Measurements from ENCODE around the gene PTPN5. TPM values are rescaled to one million over a fixed set of nuclear protein-coding genes. Genes with fewer than 3 reads are reported as not detected.
"Not testable (repeated sequence)": the region's sequence is repeated elsewhere in the genome, so short reads cannot be mapped to it uniquely, and the experiment has no call there.

Gene PTPN5
- total and polyA plus RNA-seq, 9 donors: 0.43 to 9.5 (median 1.5) TPM

DNA sequence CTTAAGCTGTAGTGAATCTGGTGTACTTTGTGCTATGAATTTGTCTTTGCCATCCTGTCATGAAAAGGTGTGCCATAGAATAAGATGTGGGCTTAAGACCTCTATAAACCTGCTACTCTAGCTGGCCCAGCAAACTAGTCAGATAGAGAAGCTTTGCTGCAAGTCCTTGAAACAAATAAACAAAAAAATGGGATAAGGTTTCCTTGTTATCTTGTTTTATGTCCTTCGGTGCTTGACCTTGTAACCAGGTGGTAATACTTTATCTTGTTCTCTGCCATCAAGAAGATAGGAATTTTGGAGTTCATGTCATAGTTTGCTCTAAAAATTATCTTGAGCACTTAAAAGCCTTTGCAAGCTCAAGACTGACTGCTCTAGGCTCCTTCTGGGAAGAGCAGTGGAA is 107.3 kb downstream of the PTPN5 start:
- Histone ChIP-seq H3K27ac (no peak overlapping the region), H3K9me3 (no peaks in the 10 kb centered on the region), H3K36me3 (no peaks in the 10 kb centered on the region), H3K4me3 (no peak overlapping the region), H3K27me3 (no peaks in the 10 kb centered on the region), H3K4me1 (ENCODE audit: insufficient read depth) (no peaks in the 10 kb centered on the region)
- no peak for TF ChIP-seq POLR2A (IDR thresholded peaks at IDR 0.05)
- TF ChIP-seq, protein P1, sequence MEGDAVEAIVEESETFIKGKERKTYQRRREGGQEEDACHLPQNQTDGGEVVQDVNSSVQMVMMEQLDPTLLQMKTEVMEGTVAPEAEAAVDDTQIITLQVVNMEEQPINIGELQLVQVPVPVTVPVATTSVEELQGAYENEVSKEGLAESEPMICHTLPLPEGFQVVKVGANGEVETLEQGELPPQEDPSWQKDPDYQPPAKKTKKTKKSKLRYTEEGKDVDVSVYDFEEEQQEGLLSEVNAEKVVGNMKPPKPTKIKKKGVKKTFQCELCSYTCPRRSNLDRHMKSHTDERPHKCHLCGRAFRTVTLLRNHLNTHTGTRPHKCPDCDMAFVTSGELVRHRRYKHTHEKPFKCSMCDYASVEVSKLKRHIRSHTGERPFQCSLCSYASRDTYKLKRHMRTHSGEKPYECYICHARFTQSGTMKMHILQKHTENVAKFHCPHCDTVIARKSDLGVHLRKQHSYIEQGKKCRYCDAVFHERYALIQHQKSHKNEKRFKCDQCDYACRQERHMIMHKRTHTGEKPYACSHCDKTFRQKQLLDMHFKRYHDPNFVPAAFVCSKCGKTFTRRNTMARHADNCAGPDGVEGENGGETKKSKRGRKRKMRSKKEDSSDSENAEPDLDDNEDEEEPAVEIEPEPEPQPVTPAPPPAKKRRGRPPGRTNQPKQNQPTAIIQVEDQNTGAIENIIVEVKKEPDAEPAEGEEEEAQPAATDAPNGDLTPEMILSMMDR (IDR thresholded peaks at IDR 0.05): no peak
- TF ChIP-seq EP300 (IDR thresholded peaks at IDR 0.05): no peak
- no peak for DNase-seq
- WGBS, 3 donors: 24 to 53% (median 37%) methylated on average over 1 of the region's 1 CpG
- intact Hi-C loops (cut with DNase I): no loop called here

DNA sequence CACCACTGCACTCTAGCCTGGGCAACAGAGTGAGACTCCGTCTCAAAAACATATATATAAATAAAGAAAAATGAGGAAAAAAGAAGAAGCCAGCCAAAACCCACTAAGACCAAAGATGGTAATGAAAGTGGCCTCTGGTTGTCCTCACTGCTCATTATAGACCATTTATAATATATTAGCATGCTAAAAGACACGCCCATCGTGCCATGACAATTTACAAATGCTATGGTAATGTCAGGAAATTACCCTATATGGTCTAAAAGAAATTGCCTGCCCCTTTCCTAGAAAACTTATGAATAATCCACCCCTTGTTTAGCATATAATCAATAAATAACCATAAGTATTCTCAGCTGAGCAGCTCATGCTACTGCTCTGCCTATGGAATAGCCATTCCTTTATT is 109.1 kb downstream of the PTPN5 start:
- intact Hi-C loops (cut with DNase I): no loop called here
- H3K36me3 ChIP-seq: no peaks in the 10 kb centered on the region
- no peaks in the 10 kb centered on the region for H3K4me1 ChIP-seq (ENCODE audit: insufficient read depth)
- WGBS, 3 donors: 94 to 96% (median 95%) methylated on average over 3 of the region's 3 CpGs
- TF ChIP-seq, protein P1 (IDR thresholded peaks at IDR 0.05): no peak
- TF ChIP-seq POLR2A (IDR thresholded peaks at IDR 0.05): no peak
- no peak for TF ChIP-seq EP300 (IDR thresholded peaks at IDR 0.05)
- no peak overlapping the region for H3K4me3 ChIP-seq
- DNase-seq: no peak
- no peaks in the 10 kb centered on the region for H3K27me3 ChIP-seq
- no peaks in the 10 kb centered on the region for H3K9me3 ChIP-seq
- H3K27ac ChIP-seq: no peak overlapping the region

DNA sequence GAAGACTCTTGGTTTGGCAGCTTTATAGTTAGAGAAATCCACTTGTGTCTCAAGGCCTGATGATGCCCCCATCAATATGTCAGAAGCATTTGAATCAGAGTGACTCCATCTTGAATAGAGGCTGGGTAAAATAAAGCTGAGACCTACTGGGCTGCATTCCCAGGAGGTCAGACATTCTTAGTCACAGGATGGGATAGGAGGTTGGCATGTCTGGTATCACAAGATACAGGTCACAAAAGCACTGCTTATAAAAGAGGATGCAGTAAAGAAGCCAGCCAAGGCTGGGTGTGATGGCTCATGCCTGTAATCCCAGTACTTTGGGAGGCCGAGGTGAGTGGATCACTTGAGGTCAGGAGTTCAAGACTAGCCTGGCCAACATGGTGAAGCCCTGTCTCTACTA is 109.6 kb downstream of the PTPN5 start:
- intact Hi-C loops (cut with DNase I); H3K4me3 ChIP-seq; H3K36me3 ChIP-seq; H3K4me1 ChIP-seq (ENCODE audit: insufficient read depth); DNase-seq; H3K27ac ChIP-seq; H3K27me3 ChIP-seq; H3K9me3 ChIP-seq: not testable (repeated sequence)
- WGBS, 3 donors: 88 to 93% (median 88%) methylated on average over 1 of the region's 1 CpG

Other genes with a start within 250 kb of the PTPN5 start
- 10 to 100 TPM; 14.9 to 22.9 (median 16.9) TPM for gene UEVLD, start 203.1 kb downstream of the PTPN5 start, total RNA-seq
- gene UEVLD, start 203.1 kb downstream of the PTPN5 start, polyA plus RNA-seq: 10 to 100 TPM in 1 of 2 donors, 1 to 10 TPM in 1; 7.0 to 12.3 TPM
- gene MISFA, start 192.0 kb downstream of the PTPN5 start, total RNA-seq: 1 to 10 TPM in 5 of 7 donors, not detected in 2; 2.7 to 4.6 (median 3.6) TPM
- 1 to 10 TPM in 1 of 2 donors, under 1 TPM in 1; 0.79 to 2.5 TPM for gene MISFA, start 192.0 kb downstream of the PTPN5 start, polyA plus RNA-seq
- 10 to 100 TPM; 14.0 to 24.9 (median 19.0) TPM for gene SPTY2D1, start 157.5 kb downstream of the PTPN5 start, total RNA-seq
- 10 to 100 TPM in 1 of 2 donors, 1 to 10 TPM in 1; 8.2 to 25.2 TPM for gene SPTY2D1, start 157.5 kb downstream of the PTPN5 start, polyA plus RNA-seq
- 10 to 100 TPM in 5 of 7 donors, 1 to 10 TPM in 2; 8.4 to 18.2 (median 14.9) TPM for gene TMEM86A, start 93.0 kb downstream of the PTPN5 start, total RNA-seq
- 10 to 100 TPM; 10.2 to 11.5 TPM for gene TMEM86A, start 93.0 kb downstream of the PTPN5 start, polyA plus RNA-seq
- 1 to 10 TPM in 5 of 7 donors, under 1 TPM in 1, not detected in 1; 0.11 to 1.5 (median 1.1) TPM for gene IGSF22, start 65.6 kb downstream of the PTPN5 start, total RNA-seq
- gene IGSF22, start 65.6 kb downstream of the PTPN5 start, polyA plus RNA-seq: under 1 TPM; 0.13 to 0.24 TPM
- gene MRGPRX1, start 147.6 kb upstream of the PTPN5 start, total RNA-seq: not detected
- not detected for gene MRGPRX1, start 147.6 kb upstream of the PTPN5 start, polyA plus RNA-seq

Data from ovary (tissue), 9 donors.